SK-N-SH treated with all-trans-retinoic acid at 6 μM for 48 hours (cell line): ENCODE measurements around the gene CYP3A5.

ENCODE experiments used
- CSDC2 ChIP-seq: fragments of 250-450 bp; sonication (Bioruptor Pico); IDR thresholded peaks from 2 replicates; pipeline ENCODE4 v1.5.0; 2020; ENCODE audit warnings: mild to moderate bottlenecking, moderate library complexity
- ESRRG ChIP-seq: fragments of 250-450 bp; sonication (Bioruptor Pico); IDR thresholded peaks from 2 replicates; pipeline ENCODE4 v1.6.1; 2021; ENCODE audit warnings: mild to moderate bottlenecking
- GLIS3 ChIP-seq: fragments of 250-450 bp; sonication (Bioruptor Pico); IDR thresholded peaks from 2 replicates; pipeline ENCODE4 v1.5.0; 2020; ENCODE audit warnings: mild to moderate bottlenecking, moderate library complexity
- RARB ChIP-seq: fragments of 250-450 bp; sonication (Bioruptor Pico); IDR thresholded peaks from 2 replicates; pipeline ENCODE4 v1.8.0; 2021; ENCODE audit warnings: mild to moderate bottlenecking, moderate library complexity
- ZC3H10 ChIP-seq: fragments of 250-450 bp; sonication (Bioruptor Pico); IDR thresholded peaks from 2 replicates; pipeline ENCODE4 v1.5.1; 2021; ENCODE audit warnings: mild to moderate bottlenecking, moderate library complexity
- ZNF565 ChIP-seq: fragments of 450-650 bp; formaldehyde crosslinking; conservative IDR thresholded peaks from 2 replicates; pipeline ENCODE4 v1.5.0; 2020; ENCODE audit warnings: low read depth, mild to moderate bottlenecking, moderate library complexity
- ZNF8 ChIP-seq: fragments of 450-650 bp; formaldehyde crosslinking; IDR thresholded peaks from 2 replicates; pipeline ENCODE4 v1.5.0; 2020; ENCODE audit warnings: mild to moderate bottlenecking, moderate library complexity
- TF ChIP-seq, protein P1 (sequence below): fragments of 250-450 bp; sonication (Bioruptor Pico); IDR thresholded peaks from 2 replicates; pipeline ENCODE4 v1.8.0; 2021; ENCODE audit warnings: low read depth, mild to moderate bottlenecking, moderate library complexity, borderline replicate concordance
- TF ChIP-seq, protein P2 (sequence below): fragments of 250-450 bp; sonication (Bioruptor Pico); IDR thresholded peaks from 2 replicates; pipeline ENCODE4 v1.5.0; 2020; ENCODE audit warnings: mild to moderate bottlenecking, moderate library complexity

DNA sequence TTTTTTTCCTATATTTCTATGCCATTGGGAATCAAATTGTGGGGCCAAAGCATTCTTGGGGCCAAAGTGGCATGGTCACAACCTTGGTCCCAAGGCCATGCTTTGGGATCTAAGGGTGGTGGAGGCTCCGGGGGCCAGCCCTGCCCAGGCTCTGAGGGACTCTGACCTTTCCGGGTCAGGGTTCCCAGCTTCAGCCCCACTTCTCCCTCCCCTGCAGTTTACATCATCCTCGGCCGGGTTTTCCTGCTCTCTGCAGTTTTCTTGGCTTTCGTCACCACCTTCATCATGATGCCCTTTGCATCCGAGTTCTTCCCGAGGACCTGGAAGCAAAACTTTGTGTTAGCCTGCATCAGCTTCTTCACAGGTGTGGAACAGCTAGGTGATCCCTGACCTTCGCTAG is 73.3 kb downstream of the CYP3A5 start:
- TF ChIP-seq CSDC2 (no peak), GLIS3 (CRISPR knock-in tag) (no peak), RARB (CRISPR knock-in tag) (no peak), ESRRG (CRISPR knock-in tag) (no peak), ZC3H10 (CRISPR knock-in tag) (no peak), ZNF8 (CRISPR knock-in tag) (no peak), ZNF565 (CRISPR knock-in tag) (no peak)
- TF ChIP-seq, protein P1, sequence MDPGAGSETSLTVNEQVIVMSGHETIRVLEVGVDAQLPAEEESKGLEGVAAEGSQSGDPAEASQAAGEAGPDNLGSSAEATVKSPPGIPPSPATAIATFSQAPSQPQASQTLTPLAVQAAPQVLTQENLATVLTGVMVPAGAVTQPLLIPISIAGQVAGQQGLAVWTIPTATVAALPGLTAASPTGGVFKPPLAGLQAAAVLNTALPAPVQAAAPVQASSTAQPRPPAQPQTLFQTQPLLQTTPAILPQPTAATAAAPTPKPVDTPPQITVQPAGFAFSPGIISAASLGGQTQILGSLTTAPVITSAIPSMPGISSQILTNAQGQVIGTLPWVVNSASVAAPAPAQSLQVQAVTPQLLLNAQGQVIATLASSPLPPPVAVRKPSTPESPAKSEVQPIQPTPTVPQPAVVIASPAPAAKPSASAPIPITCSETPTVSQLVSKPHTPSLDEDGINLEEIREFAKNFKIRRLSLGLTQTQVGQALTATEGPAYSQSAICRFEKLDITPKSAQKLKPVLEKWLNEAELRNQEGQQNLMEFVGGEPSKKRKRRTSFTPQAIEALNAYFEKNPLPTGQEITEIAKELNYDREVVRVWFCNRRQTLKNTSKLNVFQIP (CRISPR knock-in tag), result no peak
- TF ChIP-seq, protein P2, sequence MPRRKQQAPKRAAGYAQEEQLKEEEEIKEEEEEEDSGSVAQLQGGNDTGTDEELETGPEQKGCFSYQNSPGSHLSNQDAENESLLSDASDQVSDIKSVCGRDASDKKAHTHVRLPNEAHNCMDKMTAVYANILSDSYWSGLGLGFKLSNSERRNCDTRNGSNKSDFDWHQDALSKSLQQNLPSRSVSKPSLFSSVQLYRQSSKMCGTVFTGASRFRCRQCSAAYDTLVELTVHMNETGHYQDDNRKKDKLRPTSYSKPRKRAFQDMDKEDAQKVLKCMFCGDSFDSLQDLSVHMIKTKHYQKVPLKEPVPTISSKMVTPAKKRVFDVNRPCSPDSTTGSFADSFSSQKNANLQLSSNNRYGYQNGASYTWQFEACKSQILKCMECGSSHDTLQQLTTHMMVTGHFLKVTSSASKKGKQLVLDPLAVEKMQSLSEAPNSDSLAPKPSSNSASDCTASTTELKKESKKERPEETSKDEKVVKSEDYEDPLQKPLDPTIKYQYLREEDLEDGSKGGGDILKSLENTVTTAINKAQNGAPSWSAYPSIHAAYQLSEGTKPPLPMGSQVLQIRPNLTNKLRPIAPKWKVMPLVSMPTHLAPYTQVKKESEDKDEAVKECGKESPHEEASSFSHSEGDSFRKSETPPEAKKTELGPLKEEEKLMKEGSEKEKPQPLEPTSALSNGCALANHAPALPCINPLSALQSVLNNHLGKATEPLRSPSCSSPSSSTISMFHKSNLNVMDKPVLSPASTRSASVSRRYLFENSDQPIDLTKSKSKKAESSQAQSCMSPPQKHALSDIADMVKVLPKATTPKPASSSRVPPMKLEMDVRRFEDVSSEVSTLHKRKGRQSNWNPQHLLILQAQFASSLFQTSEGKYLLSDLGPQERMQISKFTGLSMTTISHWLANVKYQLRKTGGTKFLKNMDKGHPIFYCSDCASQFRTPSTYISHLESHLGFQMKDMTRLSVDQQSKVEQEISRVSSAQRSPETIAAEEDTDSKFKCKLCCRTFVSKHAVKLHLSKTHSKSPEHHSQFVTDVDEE (CRISPR knock-in tag), result no peak
